ENCODE data around the gene APOC3.
"Not testable (repeated sequence)": the region's sequence is repeated elsewhere in the genome, so short reads cannot be mapped to it uniquely, and the experiment has no call there.

Gene APOC3

GRCh38 chr11:116832350-116833290 lies 2.9 kb downstream of the APOC3 start:
- DNase-seq: no peak

GRCh38 chr11:116833491-116833815 lies 3.7 kb downstream of the APOC3 start:
- DNase-seq: no peak

- no peak for DNase-seq
These were observed 4.3 kb downstream of the APOC3 start for GRCh38 chr11:116833816-116834534.

- DNase-seq: not testable (repeated sequence)
These were observed 4.9 kb downstream of the APOC3 start for GRCh38 chr11:116834535-116835041.

- DNase-seq: peak in 1 of 6 experiments; percentile 50
These were observed 5.5 kb downstream of the APOC3 start for GRCh38 chr11:116835042-116835772.

- DNase-seq: peak; percentile 64 to 83 (median 70)
These were observed 6.3 kb downstream of the APOC3 start for GRCh38 chr11:116835791-116836631.

- no peak for DNase-seq
These were observed 6.9 kb downstream of the APOC3 start for GRCh38 chr11:116836632-116836991.

GRCh38 chr11:116837231-116838091 lies 7.8 kb downstream of the APOC3 start, which contains the start of gene APOA1:
Gene APOA1 (minus strand): TSS chr11:116837622. CDS start chr11:116837387, 235 bp downstream.
- no peak for DNase-seq

- DNase-seq: no peak
These were observed 8.8 kb downstream of the APOC3 start for GRCh38 chr11:116838321-116839084.

GRCh38 chr11:116840224-116840745 lies 10.6 kb downstream of the APOC3 start:
- DNase-seq: peak in 1 of 6 experiments; percentile 5

GRCh38 chr11:116840746-116841296 lies 11.1 kb downstream of the APOC3 start:
- no peak for DNase-seq

GRCh38 chr11:116842117-116842516 lies 12.4 kb downstream of the APOC3 start:
- no peak for DNase-seq

GRCh38 chr11:116842909-116843308 lies 13.2 kb downstream of the APOC3 start:
- DNase-seq: no peak

- DNase-seq: no peak
These were observed 14.0 kb downstream of the APOC3 start for GRCh38 chr11:116843661-116844060.

- no peak for DNase-seq
These were observed 15.0 kb downstream of the APOC3 start for GRCh38 chr11:116844722-116845121.

- no peak for DNase-seq
These were observed 17.9 kb downstream of the APOC3 start for GRCh38 chr11:116847612-116848011.

GRCh38 chr11:116849060-116849459 lies 19.4 kb downstream of the APOC3 start:
- DNase-seq: no peak

- no peak for DNase-seq
These were observed 19.8 kb downstream of the APOC3 start for GRCh38 chr11:116849486-116849885.

- DNase-seq: peak in 4 of 6 experiments; percentile 8 to 18 (median 15)
These were observed 21.9 kb downstream of the APOC3 start for GRCh38 chr11:116851626-116852025.
